Measurements from ENCODE around the gene NECTIN4.
A peak's percentile ranks its signal among the peaks of the same experiment; 100 is the strongest.

The NECTIN4 gene

GRCh38 chr1:161114556-161114955 is 25.2 kb upstream of the NECTIN4 start:
- in situ Hi-C loops (cut with MboI; ENCODE audit: low pct_unique_long_range_greater_than_20kb, low sequenced_read_pairs): no loop called here
- no peak for DNase-seq

- in situ Hi-C loops (cut with MboI; ENCODE audit: low pct_unique_long_range_greater_than_20kb, low sequenced_read_pairs): no loop called here
- no peak for DNase-seq
Observed at GRCh38 chr1:161113915-161114314, 24.6 kb upstream of the NECTIN4 start.

GRCh38 chr1:161111527-161111926 is 22.2 kb upstream of the NECTIN4 start:
- in situ Hi-C loops (cut with MboI; ENCODE audit: low pct_unique_long_range_greater_than_20kb, low sequenced_read_pairs): no loop called here
- DNase-seq: peak; percentile 45

GRCh38 chr1:161111117-161111516 is 21.8 kb upstream of the NECTIN4 start:
- no peak for DNase-seq
- in situ Hi-C loops (cut with MboI; ENCODE audit: low pct_unique_long_range_greater_than_20kb, low sequenced_read_pairs): no loop called here

GRCh38 chr1:161106431-161106830 is 17.1 kb upstream of the NECTIN4 start:
- in situ Hi-C loops (cut with MboI; ENCODE audit: low pct_unique_long_range_greater_than_20kb, low sequenced_read_pairs): no loop called here
- DNase-seq: no peak

GRCh38 chr1:161100556-161100955 is 11.2 kb upstream of the NECTIN4 start:
- DNase-seq: no peak
- in situ Hi-C loops (cut with MboI; ENCODE audit: low pct_unique_long_range_greater_than_20kb, low sequenced_read_pairs): no loop called here

- in situ Hi-C loops (cut with MboI; ENCODE audit: low pct_unique_long_range_greater_than_20kb, low sequenced_read_pairs): no loop called here
- no peak for DNase-seq
Observed at GRCh38 chr1:161099090-161099802, 9.9 kb upstream of the NECTIN4 start.

- in situ Hi-C loops (cut with MboI; ENCODE audit: low pct_unique_long_range_greater_than_20kb, low sequenced_read_pairs): no loop called here
- DNase-seq: no peak
Observed at GRCh38 chr1:161098210-161099068, 9.1 kb upstream of the NECTIN4 start, which contains the start of gene KLHDC9. Gene KLHDC9 (plus strand): TSS chr1:161098361. CDS start chr1:161098536, 175 bp downstream.

GRCh38 chr1:161096530-161096929 is 7.2 kb upstream of the NECTIN4 start:
- in situ Hi-C loops (cut with MboI; ENCODE audit: low pct_unique_long_range_greater_than_20kb, low sequenced_read_pairs): no loop called here
- DNase-seq: no peak

GRCh38 chr1:161096015-161096414 is 6.7 kb upstream of the NECTIN4 start:
- DNase-seq: no peak
- in situ Hi-C loops (cut with MboI; ENCODE audit: low pct_unique_long_range_greater_than_20kb, low sequenced_read_pairs): no loop called here

GRCh38 chr1:161095230-161095629 is 5.9 kb upstream of the NECTIN4 start:
- in situ Hi-C loops (cut with MboI; ENCODE audit: low pct_unique_long_range_greater_than_20kb, low sequenced_read_pairs): no loop called here
- no peak for DNase-seq

- DNase-seq: no peak
- in situ Hi-C loops (cut with MboI; ENCODE audit: low pct_unique_long_range_greater_than_20kb, low sequenced_read_pairs): no loop called here
Observed at GRCh38 chr1:161094481-161094880, 5.1 kb upstream of the NECTIN4 start.

- DNase-seq: no peak
- in situ Hi-C loops (cut with MboI; ENCODE audit: low pct_unique_long_range_greater_than_20kb, low sequenced_read_pairs): no loop called here
Observed at GRCh38 chr1:161092621-161093028, 3.3 kb upstream of the NECTIN4 start.

- no peak for DNase-seq
- in situ Hi-C loops (cut with MboI; ENCODE audit: low pct_unique_long_range_greater_than_20kb, low sequenced_read_pairs): no loop called here
Observed at GRCh38 chr1:161091796-161092507, 2.6 kb upstream of the NECTIN4 start.

GRCh38 chr1:161091093-161091492 is 1.7 kb upstream of the NECTIN4 start:
- DNase-seq: no peak
- in situ Hi-C loops (cut with MboI; ENCODE audit: low pct_unique_long_range_greater_than_20kb, low sequenced_read_pairs): no loop called here

- DNase-seq: no peak
- in situ Hi-C loops (cut with MboI; ENCODE audit: low pct_unique_long_range_greater_than_20kb, low sequenced_read_pairs): no loop called here
Observed at GRCh38 chr1:161090617-161091016, 1.3 kb upstream of the NECTIN4 start.

GRCh38 chr1:161089938-161090337 is 580 bp upstream of the NECTIN4 start:
- DNase-seq: no peak
- in situ Hi-C loops (cut with MboI; ENCODE audit: low pct_unique_long_range_greater_than_20kb, low sequenced_read_pairs): no loop called here

GRCh38 chr1:161088587-161089110 is 709 bp downstream of the NECTIN4 start:
- in situ Hi-C loops (cut with MboI; ENCODE audit: low pct_unique_long_range_greater_than_20kb, low sequenced_read_pairs): no loop called here
- DNase-seq: no peak

GRCh38 chr1:161086457-161086856 is 2.9 kb downstream of the NECTIN4 start:
- in situ Hi-C loops (cut with MboI; ENCODE audit: low pct_unique_long_range_greater_than_20kb, low sequenced_read_pairs): no loop called here
- DNase-seq: no peak

- DNase-seq: no peak
- in situ Hi-C loops (cut with MboI; ENCODE audit: low pct_unique_long_range_greater_than_20kb, low sequenced_read_pairs): no loop called here
Observed at GRCh38 chr1:161085165-161085564, 4.2 kb downstream of the NECTIN4 start.

Measured in KBM-7 (cell line).